OCI-LY7 (cell line): ENCODE measurements around the gene MYT1. TPM values are rescaled to one million over a fixed set of nuclear protein-coding genes. Genes with fewer than 3 reads are reported as not detected.
"Not testable (repeated sequence)": the region's sequence is repeated elsewhere in the genome, so short reads cannot be mapped to it uniquely, and the experiment has no call there.

Experiments used
- BruUV-seq: library from RNA; stranded (reverse); fragments of 400-500 nt; replicated peaks from 2 replicates; lab custom pipeline; 2021; lab: Mats Ljungman, UMichigan
- CTCF ChIA-PET: fragments of 300-600 bp; sonication (Branson Sonifier 250); formaldehyde crosslinking; loops from one replicate; lab custom pipeline; 2022; ENCODE audit warnings: antibody characterized with exemption; ENCODE audit not compliant: unreplicated experiment; lab: Charles Lee
- POLR2A ChIA-PET: fragments of 300-600 bp; sonication (Branson Sonifier 250); formaldehyde crosslinking; loops from one replicate; lab custom pipeline; 2022; ENCODE audit warnings: antibody characterized with exemption; lab: Charles Lee
- DNase-seq: peaks from one replicate; pipeline ENCODE4 v3.0.0-alpha.2; 2015; ENCODE audit warnings: low spot score
- H2AFZ ChIP-seq: fragments of 200-600 bp; sonication (generic), shearing (Covaris generic); 2 replicates; pipeline ENCODE4 v1.6.1; 2014; ENCODE audit warnings: mild to moderate bottlenecking, antibody characterized with exemption, low read length, moderate library complexity
- H3K27ac ChIP-seq: fragments of 200-600 bp; sonication (generic); 2 replicates; pipeline ENCODE4 v1.5.1; 2014; ENCODE audit warnings: mixed run types, low read depth, mild to moderate bottlenecking, moderate library complexity, low read length, inconsistent platforms; ENCODE audit not compliant: poor library complexity, severe bottlenecking
- H3K36me3 ChIP-seq: fragments of 200-600 bp; sonication (generic); 2 replicates; pipeline ENCODE4 v1.6.1; 2014; ENCODE audit warnings: mild to moderate bottlenecking, antibody characterized with exemption, low read length, moderate library complexity, mixed read lengths; ENCODE audit not compliant: insufficient read depth
- H3K4me1 ChIP-seq: fragments of 200-600 bp; sonication (generic); 2 replicates; pipeline ENCODE4 v1.5.1; 2014; ENCODE audit warnings: mild to moderate bottlenecking, low read length; ENCODE audit not compliant: insufficient read depth, poor library complexity, severe bottlenecking
- H3K4me2 ChIP-seq: fragments of 200-600 bp; sonication (generic); 2 replicates; pipeline ENCODE4 v1.6.1; 2014; ENCODE audit warnings: mild to moderate bottlenecking, low read length
- H3K4me3 ChIP-seq: fragments of 200-600 bp; sonication (generic); 2 replicates; pipeline ENCODE4 v1.5.1; 2014; ENCODE audit warnings: mild to moderate bottlenecking, low read depth, low read length; ENCODE audit not compliant: poor library complexity, severe bottlenecking
- H3K79me2 ChIP-seq: fragments of 200-600 bp; sonication (generic); 2 replicates; pipeline ENCODE4 v1.6.1; 2016; ENCODE audit warnings: low read depth, mild to moderate bottlenecking, low read length, moderate library complexity, mixed read lengths; ENCODE audit not compliant: insufficient read depth
- H3K9me2 ChIP-seq: fragments of 200-600 bp; sonication (generic); 2 replicates; pipeline ENCODE4 v1.6.1; 2016; ENCODE audit warnings: mild to moderate bottlenecking, low read length, mixed read lengths; ENCODE audit not compliant: insufficient read depth
- H3K9me3 ChIP-seq: fragments of 200-600 bp; sonication (generic); 2 replicates; pipeline ENCODE4 v1.6.1; 2014; ENCODE audit warnings: mild to moderate bottlenecking, mixed run types, low read length, mixed read lengths
- H4K20me1 ChIP-seq: fragments of 200-600 bp; sonication (generic); 2 replicates; pipeline ENCODE4 v1.6.1; 2014; ENCODE audit warnings: mild to moderate bottlenecking, antibody characterized with exemption, low read length, moderate library complexity, mixed read lengths; ENCODE audit not compliant: insufficient read depth
- CTCF ChIP-seq: fragments of 200-600 bp; sonication (generic); conservative IDR thresholded peaks from 2 replicates; pipeline ENCODE4 v1.5.1; 2014; ENCODE audit warnings: mild to moderate bottlenecking, antibody characterized with exemption, low read length, moderate library complexity, mixed read lengths
- EZH2phosphoT487 ChIP-seq: fragments of 200-600 bp; sonication (generic); IDR thresholded peaks from 2 replicates; pipeline ENCODE4 v1.6.1; 2018; ENCODE audit warnings: low read depth, borderline replicate concordance, mild to moderate bottlenecking, mixed run types, antibody characterized with exemption, low read length, moderate library complexity, mixed read lengths
- intact Hi-C: fragments of 100-400 bp; cut with micrococcal nuclease; formaldehyde crosslinking; loops from one replicate; pipeline ENCODE4 v1.10.0; 2022; ENCODE audit not compliant: unreplicated experiment
- total RNA-seq, 2 experiments: library from RNA; depleted of rRNA in 1 of 2; stranded (reverse); fragments of >200 nt in 1 of 2; shearing (Covaris generic) in 1 of 2; gene quantifications; 2 replicates each; pipeline ENCODE4 v1.2.3, GENCODE V29; 2014 to 2022

MYT1 gene
- total RNA-seq, 2 experiments from 2014 or later, result 0.32 to 0.95 TPM

DNA sequence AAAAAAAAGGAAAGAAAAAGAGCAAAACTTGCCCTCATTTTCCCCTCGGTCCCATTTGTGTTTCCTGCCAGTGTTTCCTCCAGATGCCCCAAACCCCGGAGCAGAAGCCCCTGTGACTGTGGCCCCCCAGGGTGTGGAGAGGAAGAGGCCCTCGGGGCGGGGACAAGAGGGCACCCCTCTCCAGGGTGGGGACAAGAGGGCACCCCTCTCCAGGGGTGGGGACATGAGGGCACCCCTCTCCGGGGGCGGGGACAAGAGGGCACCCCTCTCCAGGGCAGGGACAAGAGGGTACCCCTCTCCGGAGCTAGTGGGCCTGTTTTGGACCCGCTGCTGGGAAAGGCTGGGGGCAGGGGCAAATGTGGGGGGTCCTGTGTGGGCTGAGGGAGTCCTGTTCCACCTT lies 13.1 kb downstream of the MYT1 start:
- ChIA-PET CTCF (no interaction called here), POLR2A (no interaction called here)
- Histone ChIP-seq H3K4me1 (peaks cover 15% of the 10 kb centered on the region), H3K79me2 (no peaks in the 10 kb centered on the region), H3K27ac (no peak overlapping the region), H2AFZ (peak overlapping the region; percentile 66; the same call in 1 of the 2 replicates), H3K36me3 (no peaks in the 10 kb centered on the region), H4K20me1 (no peaks in the 10 kb centered on the region), H3K9me3 (no peaks in the 10 kb centered on the region), H3K4me3 (peak overlapping the region; percentile 18), H3K9me2 (no peaks in the 10 kb centered on the region), H3K4me2 (peak overlapping the region; percentile 54)
- no peak for DNase-seq
- BruUV-seq, result no TSS peak
- intact Hi-C loops, result no loop called here
- no peak for TF ChIP-seq EZH2phosphoT487
- no peak for TF ChIP-seq CTCF

DNA sequence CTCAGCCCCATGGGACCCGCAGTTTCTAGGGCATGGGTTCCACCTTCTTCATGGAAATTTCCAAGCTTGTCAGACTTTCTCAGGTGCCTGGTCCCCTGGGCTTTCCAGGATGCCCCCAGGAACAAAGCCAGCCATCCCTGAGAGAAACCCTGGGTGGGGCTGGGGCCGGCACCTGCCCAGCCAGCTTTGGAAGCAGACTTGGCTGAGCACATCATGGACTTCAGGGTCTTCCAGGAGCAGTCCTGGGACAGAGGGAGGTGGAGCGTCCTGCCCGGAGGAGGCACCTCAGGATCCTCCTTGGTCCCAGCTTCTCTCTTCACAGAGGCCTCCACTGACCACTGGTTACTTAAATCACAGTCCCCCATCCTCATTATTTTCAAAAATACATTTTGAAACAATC lies 13.5 kb downstream of the MYT1 start:
- intact Hi-C loops, result no loop called here
- no peaks in the 10 kb centered on the region for H3K36me3 ChIP-seq
- CTCF ChIA-PET, result no interaction called here
- H3K79me2 ChIP-seq, result no peaks in the 10 kb centered on the region
- H2AFZ ChIP-seq, result no peak overlapping the region
- no peak overlapping the region for H3K4me3 ChIP-seq
- TF ChIP-seq CTCF, result no peak
- no peak for TF ChIP-seq EZH2phosphoT487
- no peaks in the 10 kb centered on the region for H4K20me1 ChIP-seq
- DNase-seq, result no peak
- no peak overlapping the region for H3K27ac ChIP-seq
- no peaks in the 10 kb centered on the region for H3K9me2 ChIP-seq
- POLR2A ChIA-PET, result no interaction called here
- no peaks in the 10 kb centered on the region for H3K9me3 ChIP-seq
- H3K4me2 ChIP-seq, result no peak overlapping the region
- no TSS peak for BruUV-seq
- peaks cover 15% of the 10 kb centered on the region for H3K4me1 ChIP-seq

DNA sequence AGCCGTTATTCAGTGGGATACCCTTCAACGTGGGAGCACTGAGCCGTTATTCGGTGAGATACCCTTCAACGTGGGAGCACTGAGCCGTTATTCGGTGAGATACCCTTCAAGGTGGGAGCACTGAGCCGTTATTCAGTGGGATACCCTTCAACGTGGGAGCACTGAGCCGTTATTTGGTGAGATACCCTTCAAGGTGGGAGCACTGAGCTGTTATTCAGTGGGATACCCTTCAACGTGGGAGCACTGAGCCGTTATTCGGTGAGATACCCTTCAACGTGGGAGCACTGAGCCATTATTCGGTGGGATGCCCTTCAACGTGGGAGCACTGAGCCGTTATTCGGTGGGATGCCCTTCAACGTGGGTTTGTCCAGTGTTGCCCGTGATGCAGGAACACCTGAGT lies 14.7 kb downstream of the MYT1 start:
- BruUV-seq, POLR2A ChIA-PET, H2AFZ ChIP-seq, H3K79me2 ChIP-seq, H3K9me3 ChIP-seq, H3K4me3 ChIP-seq, H3K36me3 ChIP-seq, DNase-seq, CTCF ChIA-PET, H3K9me2 ChIP-seq, intact Hi-C loops, H4K20me1 ChIP-seq, H3K4me2 ChIP-seq, H3K27ac ChIP-seq: not testable (repeated sequence)
- peaks cover 15% of the 10 kb centered on the region for H3K4me1 ChIP-seq
